HAP-1 (cell line): Measurements from ENCODE around the gene SNX25.
"Not testable (repeated sequence)": the region's sequence is repeated elsewhere in the genome, so short reads cannot be mapped to it uniquely, and the experiment has no call there.

Source experiments
- DNase-seq, 2 experiments: peaks; one replicate each; pipeline ENCODE4 v3.0.0-alpha.2; 2016 to 2020; ENCODE audit warnings: low spot score in 2 of 2
- H3K27me3 ChIP-seq: fragments of 250-450 bp; sonication (Bioruptor Pico); 2 replicates; pipeline ENCODE4 v1.5.1; 2020; ENCODE audit warnings: low read depth, mild to moderate bottlenecking, moderate library complexity
- H3K36me3 ChIP-seq: fragments of 250-450 bp; sonication (Bioruptor Pico); replicated peaks from 2 replicates; pipeline ENCODE4 v1.5.1; 2020; ENCODE audit warnings: mild to moderate bottlenecking
- H3K4me1 ChIP-seq: fragments of 250-450 bp; sonication (Bioruptor Pico); 2 replicates; pipeline ENCODE4 v1.5.1; 2020; ENCODE audit warnings: mild to moderate bottlenecking
- H3K4me3 ChIP-seq: fragments of 250-450 bp; sonication (Bioruptor Pico); 2 replicates; pipeline ENCODE4 v1.5.1; 2020; ENCODE audit warnings: mild to moderate bottlenecking, moderate library complexity
- H3K9me3 ChIP-seq: fragments of 250-450 bp; sonication (Bioruptor Pico); 2 replicates; pipeline ENCODE4 v1.5.1; 2020; ENCODE audit warnings: mild to moderate bottlenecking, moderate library complexity
- in situ Hi-C: fragments of 300-500 bp; cut with MboI; formaldehyde crosslinking; loops from 3 replicates; pipeline ENCODE4 v1.14.3; 2020; ENCODE audit warnings: low sequenced_read_pairs, inconsistent platforms, mixed read lengths

SNX25 gene

DNA sequence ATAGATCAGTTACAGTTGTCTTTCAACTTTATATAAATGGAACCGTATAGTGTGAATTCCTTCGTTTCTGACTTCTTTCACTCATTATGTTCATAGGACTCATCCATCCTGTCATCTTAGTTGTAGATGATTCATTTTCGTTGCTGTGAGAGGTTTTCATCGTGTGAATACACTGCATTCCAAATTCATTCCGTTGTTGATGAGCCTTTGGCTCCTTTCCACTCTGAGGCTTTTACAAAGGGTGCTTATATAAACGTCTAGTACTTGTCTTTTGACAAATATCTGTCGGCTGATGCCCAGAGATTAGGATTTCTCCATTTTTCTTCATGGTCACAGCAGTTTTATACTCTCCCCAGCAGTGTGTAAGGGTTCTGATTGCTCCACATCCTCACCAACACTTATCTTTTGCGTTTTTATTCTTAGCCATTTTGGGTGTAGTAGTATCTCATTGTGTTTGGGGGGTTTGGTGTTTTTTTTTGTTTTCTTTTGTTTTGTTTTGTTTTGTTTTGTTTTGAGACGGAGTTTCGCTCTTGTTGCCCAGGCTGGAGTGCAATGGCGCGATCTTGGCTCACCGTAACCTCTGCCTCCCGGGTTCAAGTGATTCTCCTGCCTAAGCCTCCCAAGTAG is 137.7 kb downstream of the SNX25 start:
- Histone ChIP-seq H3K9me3 (no peaks in the 10 kb centered on the region), H3K4me1 (no peaks in the 10 kb centered on the region), H3K36me3 (peaks cover 1% of the 10 kb centered on the region), H3K27me3 (no peaks in the 10 kb centered on the region), H3K4me3 (no peak overlapping the region)
- no peak for DNase-seq
- in situ Hi-C loops: no loop called here

DNA sequence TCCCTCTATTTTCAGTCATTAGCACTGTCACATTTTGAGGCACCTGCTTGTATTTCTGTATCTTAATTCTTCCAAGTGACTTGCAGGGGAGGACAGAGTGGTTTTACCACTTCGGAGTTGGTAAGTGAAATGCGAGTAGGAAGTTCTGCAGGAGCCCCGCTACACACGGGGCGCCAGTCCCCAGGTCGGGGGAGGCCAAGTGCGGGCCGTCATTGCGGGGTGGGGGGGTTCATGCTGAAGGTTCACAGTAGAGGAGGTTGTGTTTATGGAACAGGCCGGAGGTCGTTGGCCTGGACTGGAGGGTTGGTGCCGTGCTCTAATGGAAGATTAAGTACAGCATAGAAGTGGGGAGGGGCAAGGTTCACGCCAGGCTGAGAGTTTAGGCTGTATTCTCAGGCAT is 142.3 kb downstream of the SNX25 start:
- no peaks in the 10 kb centered on the region; the same call in none of the 2 replicates for H3K36me3 ChIP-seq
- in situ Hi-C loops: no loop called here
- no peak overlapping the region for H3K4me3 ChIP-seq
- DNase-seq: no peak
- no peaks in the 10 kb centered on the region for H3K4me1 ChIP-seq
- no peaks in the 10 kb centered on the region; the same call in 1 of the 2 replicates for H3K27me3 ChIP-seq
- no peaks in the 10 kb centered on the region for H3K9me3 ChIP-seq

DNA sequence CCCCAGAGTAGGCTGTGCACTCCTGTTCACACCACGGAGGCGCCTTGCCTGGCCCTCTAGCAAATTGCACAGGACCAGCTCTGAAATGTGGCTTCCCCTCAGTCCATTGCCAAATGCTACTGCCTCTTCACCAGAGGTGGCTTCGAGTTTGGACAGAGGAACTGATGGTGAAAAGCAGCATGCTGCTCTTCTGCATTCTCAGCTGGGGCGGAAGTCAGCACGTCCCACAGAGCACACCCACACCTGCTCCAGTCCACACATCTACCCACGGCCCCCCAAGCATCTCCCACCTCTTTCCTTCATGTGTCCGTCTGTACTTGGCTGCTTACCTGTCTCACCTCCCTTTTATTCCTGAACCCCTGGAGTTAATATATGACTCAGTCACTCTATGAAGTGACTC is 142.8 kb downstream of the SNX25 start:
- Histone ChIP-seq H3K9me3 (no peaks in the 10 kb centered on the region), H3K36me3 (no peaks in the 10 kb centered on the region; the same call in 1 of the 2 replicates), H3K4me3 (no peak overlapping the region), H3K4me1 (no peaks in the 10 kb centered on the region), H3K27me3 (no peaks in the 10 kb centered on the region; the same call in 1 of the 2 replicates)
- no peak for DNase-seq
- in situ Hi-C loops: no loop called here

DNA sequence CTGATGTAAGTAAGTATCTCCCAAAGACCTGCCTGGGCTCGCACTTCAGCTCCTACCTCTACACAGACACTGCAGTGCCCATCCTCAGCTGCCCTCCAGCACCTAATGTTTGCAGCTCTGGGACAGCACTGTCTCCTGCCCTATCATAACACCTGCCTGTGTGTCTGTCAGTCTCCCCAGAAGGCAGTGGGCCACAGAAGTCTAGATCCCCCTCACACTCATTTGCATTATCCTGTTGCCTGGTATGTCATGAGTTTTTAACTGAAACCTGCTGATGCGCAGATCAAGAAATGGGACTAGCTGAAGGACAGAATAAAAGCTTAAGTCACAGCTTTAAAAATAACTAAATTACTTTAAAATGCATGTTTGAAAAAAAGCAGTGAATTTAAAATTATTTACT is 143.3 kb downstream of the SNX25 start:
- no peak for DNase-seq
- no peak overlapping the region for H3K4me3 ChIP-seq
- no peaks in the 10 kb centered on the region; the same call in none of the 2 replicates for H3K36me3 ChIP-seq
- in situ Hi-C loops: no loop called here
- no peaks in the 10 kb centered on the region for H3K4me1 ChIP-seq
- H3K27me3 ChIP-seq: no peaks in the 10 kb centered on the region; the same call in 1 of the 2 replicates
- no peaks in the 10 kb centered on the region for H3K9me3 ChIP-seq

DNA sequence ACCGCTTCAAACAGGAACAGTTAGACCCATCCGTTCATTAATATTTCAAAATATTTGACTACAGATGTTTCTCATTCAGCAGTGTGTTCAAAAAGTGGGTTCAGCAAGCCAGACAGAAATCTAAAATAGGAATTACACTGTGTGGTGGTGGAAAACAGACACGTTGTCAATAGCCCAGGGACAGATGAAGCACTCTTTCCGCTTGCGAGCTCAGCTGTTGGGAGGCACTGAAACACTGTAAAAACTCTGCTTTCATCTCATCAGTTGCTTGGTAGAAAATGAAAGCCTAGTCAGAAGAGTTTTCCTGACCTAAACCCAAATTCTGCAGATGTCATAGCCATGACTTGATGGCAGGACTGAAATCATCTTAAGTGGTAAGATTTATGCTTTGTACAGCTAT is 147.8 kb downstream of the SNX25 start:
- Histone ChIP-seq H3K27me3 (no peaks in the 10 kb centered on the region; the same call in 1 of the 2 replicates), H3K36me3 (no peaks in the 10 kb centered on the region; the same call in 1 of the 2 replicates), H3K9me3 (no peaks in the 10 kb centered on the region), H3K4me1 (no peaks in the 10 kb centered on the region), H3K4me3 (no peak overlapping the region)
- DNase-seq: no peak
- in situ Hi-C loops: no loop called here

DNA sequence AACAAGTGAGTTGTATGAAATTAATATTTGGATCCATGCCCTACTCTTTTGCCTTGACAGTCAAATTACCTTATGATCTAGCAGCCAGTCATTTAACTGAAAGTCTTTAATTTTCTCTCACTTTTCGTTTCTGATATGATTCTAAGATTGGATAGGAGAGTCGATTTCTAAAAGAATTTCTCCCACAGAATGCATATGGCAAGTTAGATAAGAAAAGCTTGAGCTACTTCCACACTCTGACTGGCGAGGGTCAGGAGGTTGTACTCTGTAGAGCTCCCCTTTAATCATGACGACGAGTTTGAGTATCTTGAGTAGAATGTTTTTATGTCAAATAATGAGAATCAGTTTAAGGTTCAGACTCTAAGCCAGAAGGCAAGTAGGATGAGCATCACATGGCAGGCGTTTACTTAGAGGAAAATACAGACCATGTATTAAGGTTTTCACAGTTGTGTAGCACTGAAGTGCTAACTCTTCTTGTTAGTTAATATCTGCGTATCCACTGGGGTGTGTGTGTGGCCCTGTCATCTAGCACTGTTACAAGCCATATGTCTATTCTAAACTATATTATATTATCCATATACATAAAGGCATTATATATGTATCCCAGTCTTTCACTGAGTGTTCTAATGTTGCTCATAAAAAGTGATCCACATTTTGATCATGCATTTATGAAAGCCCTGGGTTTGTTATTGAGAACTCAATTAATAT is 148.5 kb downstream of the SNX25 start:
- Histone ChIP-seq H3K9me3 (no peaks in the 10 kb centered on the region), H3K4me1 (no peaks in the 10 kb centered on the region), H3K4me3 (no peak overlapping the region), H3K27me3 (no peaks in the 10 kb centered on the region; the same call in 1 of the 2 replicates), H3K36me3 (no peaks in the 10 kb centered on the region; the same call in 1 of the 2 replicates)
- in situ Hi-C loops: no loop called here
- no peak for DNase-seq

DNA sequence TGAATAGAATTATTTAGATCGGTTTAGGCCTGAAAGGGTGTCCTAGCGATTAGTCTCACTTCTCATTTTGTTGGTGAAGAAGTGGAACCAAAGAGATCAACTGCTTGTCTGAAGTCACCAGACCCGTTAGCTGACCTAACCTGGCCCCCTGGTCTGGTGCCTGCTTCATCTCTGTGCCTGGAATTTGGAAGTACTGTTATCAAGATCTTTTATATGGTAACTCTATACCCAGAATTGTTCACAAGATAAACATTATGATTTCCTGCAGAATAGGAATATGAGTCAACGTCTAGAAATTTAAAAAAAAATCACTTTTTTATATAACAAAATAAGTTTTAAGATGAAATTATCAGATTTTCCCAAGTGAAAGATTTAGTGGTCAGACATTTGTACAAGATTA is 149.1 kb downstream of the SNX25 start:
- Histone ChIP-seq H3K27me3 (no peaks in the 10 kb centered on the region; the same call in 1 of the 2 replicates), H3K4me1 (no peaks in the 10 kb centered on the region), H3K4me3 (no peak overlapping the region), H3K36me3 (no peaks in the 10 kb centered on the region; the same call in 1 of the 2 replicates), H3K9me3 (no peaks in the 10 kb centered on the region)
- in situ Hi-C loops: no loop called here
- DNase-seq: no peak

DNA sequence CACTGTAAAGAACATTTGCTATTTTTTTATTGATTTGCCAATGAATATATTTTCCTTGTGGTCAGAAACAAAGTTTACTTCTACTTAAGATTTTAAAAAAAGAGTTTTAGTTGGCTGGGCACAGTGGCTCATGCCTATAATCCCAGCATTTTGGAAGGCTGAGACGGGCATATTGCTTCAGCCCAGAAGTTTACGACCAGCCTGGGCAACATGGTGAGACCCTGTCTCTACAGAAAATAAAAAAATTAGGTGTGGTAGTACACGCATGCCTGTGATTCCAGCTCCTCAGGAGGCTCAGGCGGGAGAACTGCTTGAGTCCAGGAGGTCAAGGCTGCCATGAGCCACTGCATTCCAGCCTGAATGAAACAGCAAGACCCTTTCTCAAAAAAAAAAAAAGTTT is 149.6 kb downstream of the SNX25 start:
- no peaks in the 10 kb centered on the region; the same call in 1 of the 2 replicates for H3K27me3 ChIP-seq
- H3K4me1 ChIP-seq: no peaks in the 10 kb centered on the region
- in situ Hi-C loops: no loop called here
- H3K9me3 ChIP-seq: no peaks in the 10 kb centered on the region
- no peaks in the 10 kb centered on the region; the same call in 1 of the 2 replicates for H3K36me3 ChIP-seq
- no peak for DNase-seq
- no peak overlapping the region for H3K4me3 ChIP-seq

DNA sequence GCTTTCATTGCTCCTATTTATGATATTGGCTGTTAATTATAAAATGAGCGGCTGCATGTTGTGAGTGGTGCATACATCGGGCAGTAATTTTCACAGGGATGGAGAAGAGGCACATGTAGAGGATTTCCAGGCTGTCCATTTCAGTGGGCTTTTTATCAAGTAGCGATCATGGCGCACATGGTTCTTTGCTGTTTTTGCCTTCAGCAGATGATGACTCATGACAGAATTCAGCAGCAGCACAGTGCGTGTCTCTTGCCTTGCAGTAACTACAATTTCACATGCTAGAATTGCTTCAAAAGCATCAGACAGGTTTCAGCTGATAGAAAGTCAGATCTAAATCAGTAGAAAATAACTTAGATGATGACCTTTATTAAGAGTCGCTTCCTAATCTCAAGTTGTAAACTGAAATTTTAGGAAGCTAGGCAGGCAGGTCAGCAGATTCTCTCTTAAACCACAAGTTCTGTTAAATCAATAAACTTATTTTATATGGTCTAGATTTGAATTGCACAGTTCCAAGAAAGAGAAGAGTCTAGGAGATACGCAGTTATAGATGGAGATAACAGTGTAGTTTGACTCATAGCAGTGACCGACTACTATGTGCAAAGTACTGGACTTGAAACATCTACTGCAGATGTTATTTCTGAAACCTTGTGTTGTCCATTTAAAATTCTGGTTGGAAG is 150.5 kb downstream of the SNX25 start:
- Histone ChIP-seq H3K4me3 (no peak overlapping the region), H3K9me3 (no peaks in the 10 kb centered on the region), H3K36me3 (no peaks in the 10 kb centered on the region; the same call in 1 of the 2 replicates), H3K27me3 (no peaks in the 10 kb centered on the region; the same call in 1 of the 2 replicates), H3K4me1 (no peaks in the 10 kb centered on the region)
- no peak for DNase-seq
- in situ Hi-C loops: no loop called here

DNA sequence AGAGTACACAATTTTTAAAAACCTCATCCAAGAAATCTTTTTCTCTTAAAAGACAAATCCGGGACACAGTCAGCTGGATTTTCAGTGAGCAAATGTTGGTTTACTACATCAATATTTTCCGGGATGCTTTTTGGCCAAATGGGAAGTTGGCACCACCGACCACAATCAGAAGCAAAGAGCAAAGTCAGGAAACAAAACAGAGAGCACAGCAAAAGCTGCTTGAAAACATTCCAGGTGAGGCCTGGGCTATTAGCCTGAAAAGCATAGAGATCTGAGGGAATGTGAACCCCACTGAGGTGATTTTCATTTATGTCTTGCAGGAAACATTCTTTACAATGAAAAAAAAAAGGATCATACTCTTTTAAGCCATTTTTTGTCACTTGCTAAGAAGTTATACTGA is 152.5 kb downstream of the SNX25 start:
- in situ Hi-C loops: no loop called here
- H3K27me3 ChIP-seq: no peaks in the 10 kb centered on the region
- no peak for DNase-seq
- H3K4me3 ChIP-seq: no peak overlapping the region
- H3K9me3 ChIP-seq: no peaks in the 10 kb centered on the region
- peaks cover 5% of the 10 kb centered on the region; the same call in 1 of the 2 replicates for H3K4me1 ChIP-seq
- H3K36me3 ChIP-seq: no peaks in the 10 kb centered on the region; the same call in 1 of the 2 replicates

DNA sequence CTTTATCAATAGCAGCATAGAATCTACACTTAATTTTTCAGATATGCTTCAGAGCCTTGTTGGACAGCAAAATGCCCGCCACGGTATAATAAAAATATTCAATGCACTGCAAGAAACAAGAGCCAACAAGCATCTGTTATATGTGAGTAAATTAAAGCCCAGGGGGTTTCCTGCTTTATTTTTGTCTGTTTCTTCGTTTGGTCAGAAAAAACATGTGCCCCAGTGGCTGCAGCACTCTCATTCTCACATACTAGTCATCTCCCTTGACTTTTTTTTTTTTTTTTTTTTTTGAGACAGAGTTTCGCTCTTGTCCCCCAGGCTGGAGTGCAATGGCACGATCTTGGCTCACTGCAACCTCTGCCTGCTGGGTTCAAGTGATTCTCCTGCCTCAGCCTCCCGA is 153.2 kb downstream of the SNX25 start:
- H3K36me3 ChIP-seq, in situ Hi-C loops, H3K9me3 ChIP-seq, H3K4me3 ChIP-seq, H3K27me3 ChIP-seq, H3K4me1 ChIP-seq, DNase-seq: not testable (repeated sequence)

DNA sequence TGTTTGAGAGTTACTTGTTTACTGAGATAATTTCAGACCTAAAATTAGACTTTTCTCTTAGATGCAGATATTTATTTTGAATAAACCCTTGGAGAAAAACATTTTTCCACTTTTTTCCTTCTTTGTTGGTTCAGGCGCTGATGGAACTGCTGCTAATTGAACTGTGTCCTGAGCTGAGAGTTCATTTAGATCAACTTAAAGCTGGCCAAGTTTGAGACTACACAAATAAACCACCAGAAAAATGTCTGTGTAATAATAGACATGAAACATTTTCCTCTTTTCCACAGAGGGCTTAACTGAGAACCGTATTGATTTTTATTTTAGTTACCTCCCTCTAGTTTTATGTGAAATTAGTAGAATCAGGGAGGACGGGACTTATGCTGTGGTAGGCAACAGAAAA is 153.9 kb downstream of the SNX25 start:
- H3K4me1 ChIP-seq: peaks cover 5% of the 10 kb centered on the region; the same call in 1 of the 2 replicates
- in situ Hi-C loops: no loop called here
- H3K36me3 ChIP-seq: no peaks in the 10 kb centered on the region
- H3K9me3 ChIP-seq: no peaks in the 10 kb centered on the region
- H3K4me3 ChIP-seq: no peak overlapping the region
- H3K27me3 ChIP-seq: no peaks in the 10 kb centered on the region
- no peak for DNase-seq

DNA sequence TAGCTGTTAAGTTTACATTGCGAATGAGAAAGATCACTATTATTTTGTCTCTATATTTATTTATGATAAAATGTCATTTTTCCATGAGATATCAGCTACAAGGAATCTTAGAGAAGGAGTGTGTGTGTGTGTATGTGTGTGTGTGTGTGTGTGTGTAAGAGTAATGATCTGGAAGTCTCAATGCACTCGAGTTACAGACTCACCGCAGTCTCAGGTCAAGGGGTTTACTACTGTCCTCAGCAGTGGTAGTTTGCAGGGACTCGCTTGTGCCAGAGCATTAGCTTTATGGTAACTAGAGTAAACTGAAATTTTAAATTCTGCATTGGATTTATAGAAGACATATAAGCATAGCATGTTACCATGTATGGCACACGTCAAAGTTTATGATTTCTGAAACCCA is 155.5 kb downstream of the SNX25 start:
- no peak for DNase-seq
- in situ Hi-C loops: no loop called here

DNA sequence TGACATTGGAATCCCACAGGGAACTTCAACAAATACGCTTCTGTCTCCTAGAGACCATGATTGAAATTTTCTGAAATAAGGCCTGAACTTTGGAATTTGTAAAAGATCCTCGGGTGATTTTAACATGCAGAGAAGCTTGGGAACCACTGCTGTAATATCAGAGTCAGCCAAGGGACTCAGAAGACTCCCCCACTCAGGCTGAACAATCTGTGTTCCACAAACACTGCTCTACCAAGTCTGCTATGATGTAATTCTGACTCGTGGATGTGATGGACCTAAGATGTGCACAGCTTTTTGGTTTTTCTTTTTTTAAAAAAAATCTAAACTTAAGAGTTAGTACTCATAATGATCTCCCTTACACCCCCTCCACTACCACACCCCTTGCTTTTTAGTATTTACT is 160.3 kb downstream of the SNX25 start:
- Histone ChIP-seq H3K9me3 (no peaks in the 10 kb centered on the region), H3K4me3 (no peak overlapping the region), H3K36me3 (no peaks in the 10 kb centered on the region), H3K4me1 (peaks cover 21% of the 10 kb centered on the region), H3K27me3 (no peaks in the 10 kb centered on the region)
- in situ Hi-C loops: no loop called here
- peak in 1 of 2 experiments; percentile 18 for DNase-seq

More for the DNA sequence above, 155.5 kb downstream of the SNX25 start:
- no peaks in the 10 kb centered on the region for H3K36me3 ChIP-seq
- H3K4me3 ChIP-seq: no peak overlapping the region
- no peaks in the 10 kb centered on the region for H3K27me3 ChIP-seq
- no peaks in the 10 kb centered on the region for H3K9me3 ChIP-seq
- H3K4me1 ChIP-seq: peaks cover 11% of the 10 kb centered on the region
